ENCODE data around the gene GSPT2.
"Not testable (repeated sequence)": the region's sequence is repeated elsewhere in the genome, so short reads cannot be mapped to it uniquely, and the experiment has no call there.

GSPT2 gene

DNA sequence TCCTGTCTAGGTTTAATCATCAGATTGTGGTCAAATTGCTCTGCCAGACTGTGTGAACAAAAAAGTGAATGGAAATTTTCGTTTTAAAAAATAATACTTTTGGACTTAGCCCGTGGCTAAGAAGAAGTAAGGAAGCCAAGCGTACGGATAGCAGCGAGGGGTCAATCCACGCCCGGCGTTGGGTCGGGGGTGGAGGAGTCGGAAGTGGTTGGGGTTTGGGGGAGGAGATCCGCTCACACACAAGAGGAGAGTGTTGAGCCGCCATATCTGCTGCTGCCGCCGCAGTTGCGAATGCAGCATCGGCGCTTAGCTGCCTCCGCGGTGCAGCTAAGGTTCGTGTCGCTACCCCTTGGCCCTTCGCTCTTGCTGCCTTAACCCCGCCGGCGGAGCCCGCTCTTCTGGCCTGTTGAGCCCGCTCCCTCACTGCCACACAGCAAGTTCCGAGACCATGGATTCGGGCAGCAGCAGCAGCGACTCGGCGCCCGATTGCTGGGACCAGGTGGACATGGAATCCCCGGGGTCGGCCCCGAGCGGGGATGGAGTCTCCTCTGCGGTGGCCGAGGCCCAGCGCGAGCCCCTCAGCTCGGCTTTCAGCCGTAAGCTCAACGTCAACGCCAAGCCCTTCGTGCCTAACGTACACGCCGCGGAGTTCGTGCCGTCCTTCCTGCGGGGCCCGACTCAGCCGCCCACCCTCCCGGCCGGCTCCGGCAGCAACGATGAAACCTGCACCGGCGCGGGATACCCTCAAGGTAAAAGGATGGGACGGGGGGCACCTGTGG lies at the start of gene GSPT2:
TSS of gene GSPT2 (plus strand) at position 264 of the 779 bp plus-strand sequence. CDS start at position 449, 185 bp downstream.
- DNase-seq = peak; percentile 13

- no peak for DNase-seq
Measured at GRCh38 chrX:51694254-51694653, 49.0 kb upstream of the GSPT2 start.

GRCh38 chrX:51697397-51697796 lies 45.8 kb upstream of the GSPT2 start:
- no peak for DNase-seq

- DNase-seq = not testable (repeated sequence)
Measured at GRCh38 chrX:51710277-51711164, 32.7 kb upstream of the GSPT2 start, which contains the start of gene CENPVL1. TSS of gene CENPVL1 (plus strand) at chrX:51710512. CDS start at chrX:51710512, 0 bp downstream.

DNA sequence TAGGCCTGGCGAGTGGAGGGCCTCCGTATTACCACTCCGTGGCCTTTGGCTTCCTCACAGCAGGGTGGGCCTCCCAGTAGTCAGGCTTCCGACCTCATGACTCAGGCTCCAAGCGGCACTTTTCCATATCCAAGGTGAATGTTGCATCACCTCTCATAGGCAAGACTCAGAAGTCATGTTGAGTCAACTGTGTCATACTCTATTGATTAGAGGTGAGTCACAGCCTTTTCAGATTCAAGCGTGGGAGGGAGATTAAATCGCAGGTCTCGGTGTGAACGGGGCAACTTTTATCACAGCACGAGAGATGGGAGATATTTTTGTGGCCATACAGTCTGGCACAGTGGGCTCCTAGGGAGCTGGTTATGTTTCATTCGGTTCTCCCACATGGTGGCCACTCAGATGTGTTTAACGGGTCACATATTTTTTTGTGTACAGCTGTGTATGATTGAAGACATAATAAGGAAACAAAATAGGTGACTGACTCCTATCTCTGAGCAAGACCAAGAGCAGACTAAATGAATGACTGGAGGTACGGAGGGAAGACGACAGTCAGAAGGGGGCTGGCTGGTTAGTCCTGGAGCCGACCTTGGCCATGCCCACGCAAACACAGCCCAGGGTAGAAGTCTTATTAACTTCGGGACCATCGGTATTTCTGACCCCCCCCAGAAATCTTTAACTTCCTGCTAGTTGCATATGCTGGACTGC lies 30.1 kb upstream of the GSPT2 start:
- not testable (repeated sequence) for DNase-seq

- peak; percentile 10 for DNase-seq
Measured at GRCh38 chrX:51728202-51728601, 15.0 kb upstream of the GSPT2 start.

GRCh38 chrX:51737091-51737490 lies 6.2 kb upstream of the GSPT2 start:
- no peak for DNase-seq

- no peak for DNase-seq
Measured at GRCh38 chrX:51742586-51742985, 656 bp upstream of the GSPT2 start.

GRCh38 chrX:51747671-51748070 lies 4.4 kb downstream of the GSPT2 start:
- DNase-seq = no peak

GRCh38 chrX:51759055-51759839 lies 16.0 kb downstream of the GSPT2 start:
- DNase-seq = no peak

DNA sequence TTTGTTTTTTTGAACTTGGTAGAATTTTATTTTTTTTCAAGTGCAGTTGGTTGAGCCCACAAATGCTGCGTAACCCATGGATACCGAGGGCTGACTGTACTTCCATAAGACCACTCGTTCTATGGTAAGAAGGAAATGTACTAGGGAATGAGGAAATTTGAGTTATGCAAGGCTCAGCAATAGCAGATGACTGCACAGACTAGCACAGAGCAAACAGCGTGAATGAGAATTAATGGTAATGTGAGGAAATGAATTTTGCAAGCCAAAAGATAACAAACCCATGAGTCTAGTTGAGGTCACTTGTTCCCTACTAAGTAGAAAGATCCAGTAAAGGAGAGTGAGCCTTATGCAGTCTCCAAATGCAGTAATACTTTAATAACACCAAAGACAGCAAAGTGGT lies 17.4 kb downstream of the GSPT2 start:
- DNase-seq = no peak

DNA sequence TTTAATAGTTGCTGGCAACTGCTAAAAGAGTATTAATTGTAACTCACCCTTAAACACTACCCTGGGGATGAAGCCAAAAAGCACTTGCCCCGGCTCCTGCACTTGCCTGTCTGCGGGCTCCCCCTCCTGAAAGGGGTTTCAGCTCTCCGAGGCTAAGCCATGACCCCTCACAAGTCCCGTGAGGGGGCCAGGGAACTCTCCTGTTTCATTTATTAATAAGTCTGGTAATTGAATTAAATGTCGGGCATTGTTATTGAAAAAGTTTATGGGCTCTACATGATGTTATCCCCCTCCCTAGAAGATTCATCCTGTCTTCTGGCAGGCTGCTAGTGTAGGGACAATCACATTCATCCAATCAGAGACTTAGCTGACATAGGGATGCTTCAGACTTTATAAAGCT lies 23.3 kb downstream of the GSPT2 start:
- no peak for DNase-seq

- DNase-seq = no peak
Measured at GRCh38 chrX:51776851-51777250, 33.6 kb downstream of the GSPT2 start.

- DNase-seq = no peak
Measured at GRCh38 chrX:51779306-51779705, 36.1 kb downstream of the GSPT2 start.

GRCh38 chrX:51795136-51795535 lies 51.9 kb downstream of the GSPT2 start:
- DNase-seq = no peak
